Smooth muscle cell (in vitro differentiated cells): ENCODE measurements around the gene SUN3. TPM values are rescaled to one million over a fixed set of nuclear protein-coding genes. Genes with fewer than 3 reads are reported as not detected.
A peak's percentile ranks its signal among the peaks of the same experiment; 100 is the strongest.

Experiments
- DNase-seq: peaks from one replicate; lab custom pipeline; 2025; ENCODE audit not compliant: unreplicated experiment; lab: John Stamatoyannopoulos, UW
- H2AFZ ChIP-seq: fragments of 200-600 bp; sonication (generic); 2 replicates; pipeline ENCODE4 v1.6.0; 2016; ENCODE audit warnings: antibody characterized with exemption, low read depth, mild to moderate bottlenecking
- H3F3A ChIP-seq: fragments of 200-600 bp; sonication (generic); 2 replicates; pipeline ENCODE4 v1.6.0; 2017; ENCODE audit warnings: antibody characterized with exemption, low read depth
- H3K27ac ChIP-seq: fragments of 200-600 bp; sonication (generic); 2 replicates; pipeline ENCODE4 v1.5.1; 2016; ENCODE audit warnings: low read depth, mild to moderate bottlenecking
- H3K27me3 ChIP-seq: fragments of 200-600 bp; sonication (generic); 2 replicates; pipeline ENCODE4 v1.6.1; 2016; ENCODE audit warnings: low read depth, mild to moderate bottlenecking
- H3K36me3 ChIP-seq: fragments of 200-600 bp; sonication (generic); 2 replicates; pipeline ENCODE4 v1.5.1; 2016; ENCODE audit warnings: low read depth
- H3K4me1 ChIP-seq: fragments of 200-600 bp; sonication (generic); 2 replicates; pipeline ENCODE4 v1.5.1; 2016; ENCODE audit warnings: low read depth
- H3K4me2 ChIP-seq: fragments of 200-600 bp; sonication (generic); 2 replicates; pipeline ENCODE4 v1.6.0; 2016; ENCODE audit warnings: mild to moderate bottlenecking
- H3K4me3 ChIP-seq: fragments of 200-600 bp; sonication (generic); 2 replicates; pipeline ENCODE4 v1.5.1; 2016; ENCODE audit warnings: mild to moderate bottlenecking
- H3K79me2 ChIP-seq: fragments of 200-600 bp; sonication (generic); 2 replicates; pipeline ENCODE4 v1.6.0; 2016; ENCODE audit warnings: low read depth, mild to moderate bottlenecking
- H3K9ac ChIP-seq: fragments of 200-600 bp; sonication (generic); 2 replicates; pipeline ENCODE4 v1.6.0; 2016; ENCODE audit warnings: low read depth
- H3K9me3 ChIP-seq: fragments of 200-600 bp; sonication (generic); replicated peaks from 2 replicates; pipeline ENCODE4 v1.5.1; 2016; ENCODE audit warnings: low read depth
- H4K20me1 ChIP-seq: fragments of 200-600 bp; sonication (generic); 2 replicates; pipeline ENCODE4 v1.6.0; 2016; ENCODE audit warnings: low read depth
- CTCF ChIP-seq: fragments of 200-600 bp; sonication (generic); IDR thresholded peaks from 2 replicates; pipeline ENCODE4 v1.5.1; 2017; ENCODE audit warnings: borderline replicate concordance, mild to moderate bottlenecking, antibody characterized with exemption; ENCODE audit not compliant: insufficient read depth, poor library complexity, severe bottlenecking
- WGBS: methylation state at CpG from one replicate; pipeline ENCODE4 v1.1.7; 2016; ENCODE audit warnings: low lambda C conversion rate; 5-methylcytosine and 5-hydroxymethylcytosine counted together
- polyA plus RNA-seq: library from polyadenylated mRNA; unstranded; fragments of >200 nt; fragmentation: Nextera tagmentation; extraction: Ambion mirVana; gene quantifications from 2 replicates; pipeline ENCODE4 v1.2.1, GENCODE V29; 2016
- total RNA-seq: library from RNA; depleted of rRNA; stranded (reverse); fragments of >200 nt; gene quantifications from 2 replicates; pipeline ENCODE4 v1.2.3, GENCODE V29; 2014

SUN3 gene
- total and polyA plus RNA-seq, 2 experiments from 2014 or later, result not detected

DNA sequence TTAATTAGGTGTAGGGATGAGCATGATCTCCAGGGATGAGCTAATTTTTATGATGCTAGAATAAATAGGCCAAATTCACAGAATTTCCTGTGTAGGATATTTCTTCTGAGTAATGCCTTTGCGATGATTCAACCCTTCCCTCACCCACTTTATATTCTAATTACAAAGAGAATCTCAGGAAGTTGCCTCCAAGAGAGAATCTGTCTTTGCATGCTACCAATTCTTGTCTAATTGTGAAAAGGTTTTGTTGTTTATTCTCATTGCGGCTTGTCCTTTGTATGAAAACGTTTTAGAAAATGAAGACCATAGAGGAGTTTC lies 12.7 kb upstream of the SUN3 start:
- H4K20me1 ChIP-seq, result no peaks in the 10 kb centered on the region
- H3F3A ChIP-seq, result no peaks in the 10 kb centered on the region
- 54% methylated on average over 3 of the region's 3 CpGs for WGBS
- no peak for TF ChIP-seq CTCF
- H3K9me3 ChIP-seq, result no peaks in the 10 kb centered on the region
- H3K27me3 ChIP-seq, result peaks cover 10% of the 10 kb centered on the region
- DNase-seq, result no peak
- no peaks in the 10 kb centered on the region for H3K36me3 ChIP-seq
- no peaks in the 10 kb centered on the region for H3K4me1 ChIP-seq
- no peak overlapping the region for H3K9ac ChIP-seq
- H3K4me3 ChIP-seq, result no peak overlapping the region
- H3K27ac ChIP-seq, result peak overlapping the region; percentile 28
- H2AFZ ChIP-seq, result peak overlapping the region; percentile 32
- no peaks in the 10 kb centered on the region for H3K79me2 ChIP-seq
- peak overlapping the region; percentile 10 for H3K4me2 ChIP-seq

DNA sequence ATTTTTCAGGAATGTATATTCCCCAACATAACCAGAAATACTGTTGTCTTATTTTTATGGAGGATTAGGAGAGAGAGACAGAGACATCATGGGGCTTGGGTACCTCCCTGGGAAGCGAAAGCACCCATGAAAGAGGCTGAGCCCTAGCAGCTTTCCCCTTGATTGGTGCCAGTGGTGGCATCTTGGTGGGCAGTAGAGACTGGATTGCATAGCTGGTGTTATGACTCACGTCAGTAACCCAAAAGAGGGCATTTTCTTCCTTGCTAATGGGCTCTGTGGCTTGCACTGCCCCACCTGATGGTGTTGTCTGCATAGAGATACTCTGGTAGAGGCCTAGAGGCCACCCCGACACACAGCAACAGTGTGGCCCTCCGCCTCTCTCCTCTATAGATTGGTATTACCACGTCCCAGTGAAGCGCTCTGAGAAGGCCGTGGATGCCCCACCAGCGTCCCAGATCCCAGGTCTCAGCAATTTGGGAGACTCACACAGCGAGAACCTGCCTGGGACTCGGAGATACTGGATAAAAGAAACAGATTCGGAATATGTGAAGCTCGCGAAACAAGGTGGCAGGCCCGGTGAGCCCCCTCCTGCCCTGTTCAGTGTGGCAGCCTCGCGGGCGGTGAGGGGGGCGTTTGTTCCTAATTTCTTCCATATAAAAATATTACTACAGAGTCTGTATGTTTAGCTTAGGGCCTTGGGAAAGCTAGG lies 12.2 kb upstream of the SUN3 start:
- no peaks in the 10 kb centered on the region for H3F3A ChIP-seq
- peaks cover 2% of the 10 kb centered on the region for H3K4me1 ChIP-seq
- no peaks in the 10 kb centered on the region for H4K20me1 ChIP-seq
- WGBS, result 86% methylated on average over 18 of the region's 18 CpGs
- no peaks in the 10 kb centered on the region for H3K79me2 ChIP-seq
- no peak overlapping the region for H3K4me2 ChIP-seq
- H3K9ac ChIP-seq, result no peak overlapping the region
- no peak for DNase-seq
- H3K27ac ChIP-seq, result peak overlapping the region; percentile 14
- H2AFZ ChIP-seq, result no peak overlapping the region
- H3K4me3 ChIP-seq, result no peak overlapping the region
- H3K36me3 ChIP-seq, result no peaks in the 10 kb centered on the region
- no peaks in the 10 kb centered on the region for H3K9me3 ChIP-seq
- H3K27me3 ChIP-seq, result peaks cover 16% of the 10 kb centered on the region
- TF ChIP-seq CTCF, result no peak

- Histone ChIP-seq H3K27me3 (peaks cover 24% of the 10 kb centered on the region), H3K36me3 (no peaks in the 10 kb centered on the region), H3K4me1 (peaks cover 5% of the 10 kb centered on the region), H2AFZ (no peak overlapping the region), H3K9me3 (no peaks in the 10 kb centered on the region), H3K4me2 (no peak overlapping the region), H3K79me2 (no peaks in the 10 kb centered on the region), H3K4me3 (no peak overlapping the region), H3K27ac (no peak overlapping the region), H3K9ac (no peak overlapping the region), H3F3A (no peaks in the 10 kb centered on the region), H4K20me1 (no peaks in the 10 kb centered on the region)
- DNase-seq, result no peak
- TF ChIP-seq CTCF, result no peak
- WGBS, result 44% methylated on average over 5 of the region's 5 CpGs
Observed at GRCh38 chr7:48038815-48039506, 10.1 kb upstream of the SUN3 start.

- H3K27ac ChIP-seq, result no peak overlapping the region
- peak overlapping the region; percentile 88 for H3K4me2 ChIP-seq
- no peaks in the 10 kb centered on the region for H4K20me1 ChIP-seq
- H3K27me3 ChIP-seq, result peaks cover 32% of the 10 kb centered on the region
- peak overlapping the region; percentile 53 for H3K4me3 ChIP-seq
- no peak for DNase-seq
- H3K4me1 ChIP-seq, result peaks cover 5% of the 10 kb centered on the region
- H2AFZ ChIP-seq, result peak overlapping the region; percentile 81
- no peak for TF ChIP-seq CTCF
- H3K9ac ChIP-seq, result no peak overlapping the region
- H3K79me2 ChIP-seq, result no peaks in the 10 kb centered on the region
- H3F3A ChIP-seq, result no peaks in the 10 kb centered on the region
- H3K36me3 ChIP-seq, result no peaks in the 10 kb centered on the region
- H3K9me3 ChIP-seq, result no peaks in the 10 kb centered on the region
- 7% methylated on average over 42 of the region's 42 CpGs for WGBS
Observed at GRCh38 chr7:48035967-48036478, 7.1 kb upstream of the SUN3 start.
